Epithelial cell of prostate (primary cell): Measurements from ENCODE around the gene OPCML.

Experiments
- DNase-seq: peaks from one replicate; pipeline ENCODE4 v3.0.0-alpha.2; 2011; ENCODE audit warnings: low read depth, low spot score
- H3K27ac ChIP-seq: fragments of 450-650 bp; 2 replicates; pipeline ENCODE4 v1.5.1; 2017; ENCODE audit warnings: mild to moderate bottlenecking

The OPCML gene

GRCh38 chr11:133104009-133104744, 428.1 kb downstream of the OPCML start:
- H3K27ac ChIP-seq, result no peak overlapping the region
- DNase-seq, result no peak

- no peak for DNase-seq
- H3K27ac ChIP-seq, result no peak overlapping the region
These were observed 435.3 kb downstream of the OPCML start for GRCh38 chr11:133096981-133097380.

GRCh38 chr11:133086518-133086917, 445.8 kb downstream of the OPCML start:
- DNase-seq, result no peak
- H3K27ac ChIP-seq, result no peak overlapping the region

- no peak for DNase-seq
- no peak overlapping the region for H3K27ac ChIP-seq
These were observed 449.3 kb downstream of the OPCML start for GRCh38 chr11:133082841-133083488.

GRCh38 chr11:133082453-133082781, 449.9 kb downstream of the OPCML start:
- no peak overlapping the region for H3K27ac ChIP-seq
- DNase-seq, result no peak

GRCh38 chr11:133081730-133082452, 450.4 kb downstream of the OPCML start:
- H3K27ac ChIP-seq, result no peak overlapping the region
- no peak for DNase-seq

- H3K27ac ChIP-seq, result no peak overlapping the region
- DNase-seq, result no peak
These were observed 451.3 kb downstream of the OPCML start for GRCh38 chr11:133081020-133081419.

GRCh38 chr11:133078591-133079404, 453.5 kb downstream of the OPCML start:
- H3K27ac ChIP-seq, result no peak overlapping the region
- DNase-seq, result no peak

- no peak for DNase-seq
- H3K27ac ChIP-seq, result no peak overlapping the region
These were observed 454.3 kb downstream of the OPCML start for GRCh38 chr11:133078012-133078411.

GRCh38 chr11:133075351-133075750, 456.9 kb downstream of the OPCML start:
- no peak for DNase-seq

GRCh38 chr11:133072858-133073582, 459.3 kb downstream of the OPCML start:
- H3K27ac ChIP-seq, result no peak overlapping the region
- DNase-seq, result no peak

More at GRCh38 chr11:133075351-133075750, 456.9 kb downstream of the OPCML start:
- H3K27ac ChIP-seq, result no peak overlapping the region

- DNase-seq, result no peak
These were observed 459.9 kb downstream of the OPCML start for GRCh38 chr11:133072378-133072777.

GRCh38 chr11:133070791-133071190, 461.5 kb downstream of the OPCML start:
- no peak for DNase-seq
- H3K27ac ChIP-seq, result no peak overlapping the region

More at GRCh38 chr11:133072378-133072777, 459.9 kb downstream of the OPCML start:
- no peak overlapping the region for H3K27ac ChIP-seq

- DNase-seq, result no peak
- no peak overlapping the region for H3K27ac ChIP-seq
These were observed 462.1 kb downstream of the OPCML start for GRCh38 chr11:133070021-133070713.

GRCh38 chr11:133065847-133066485, 466.3 kb downstream of the OPCML start:
- no peak for DNase-seq
- H3K27ac ChIP-seq, result no peak overlapping the region

GRCh38 chr11:133064961-133065360, 467.3 kb downstream of the OPCML start:
- no peak for DNase-seq

GRCh38 chr11:133064152-133064877, 468.0 kb downstream of the OPCML start:
- DNase-seq, result no peak
- no peak overlapping the region for H3K27ac ChIP-seq

More at GRCh38 chr11:133064961-133065360, 467.3 kb downstream of the OPCML start:
- H3K27ac ChIP-seq, result no peak overlapping the region

GRCh38 chr11:133058501-133058900, 473.8 kb downstream of the OPCML start:
- H3K27ac ChIP-seq, result no peak overlapping the region
- no peak for DNase-seq
